Parathyroid adenoma (tissue), 2 donors: ENCODE measurements around the gene USH2A.

Source experiments
- H2AFZ ChIP-seq: fragments of 300-600 bp; sonication (generic); one replicate; pipeline ENCODE4 v1.7.0; 2017; ENCODE audit warnings: antibody characterized with exemption, mild to moderate bottlenecking
- H3K27ac ChIP-seq: fragments of 300-600 bp; sonication (generic); one replicate; pipeline ENCODE4 v1.7.0; 2017
- H3K27me3 ChIP-seq: fragments of 300-600 bp; sonication (generic); one replicate; pipeline ENCODE4 v1.7.0; 2017; ENCODE audit warnings: low read length; ENCODE audit not compliant: control insufficient read depth, insufficient read depth
- H3K36me3 ChIP-seq: fragments of 300-600 bp; sonication (generic); one replicate; pipeline ENCODE4 v1.7.0; 2017; ENCODE audit warnings: low read length; ENCODE audit not compliant: control insufficient read depth, insufficient read depth
- H3K4me1 ChIP-seq: fragments of 300-600 bp; sonication (generic); one replicate; pipeline ENCODE4 v1.7.0; 2017; ENCODE audit warnings: control low read depth
- H3K4me2 ChIP-seq: fragments of 300-600 bp; sonication (generic); one replicate; pipeline ENCODE4 v1.7.0; 2017; ENCODE audit warnings: low read length
- H3K4me3 ChIP-seq: fragments of 300-600 bp; sonication (generic); one replicate; pipeline ENCODE4 v1.7.0; 2017; ENCODE audit warnings: low read depth, low read length
- H3K79me2 ChIP-seq: fragments of 300-600 bp; sonication (generic); one replicate; pipeline ENCODE4 v1.7.0; 2017; ENCODE audit warnings: control low read depth
- H3K9ac ChIP-seq: fragments of 300-600 bp; sonication (generic); one replicate; pipeline ENCODE4 v1.7.0; 2017; ENCODE audit warnings: mild to moderate bottlenecking
- H3K9me3 ChIP-seq: fragments of 300-600 bp; sonication (generic); one replicate; pipeline ENCODE4 v1.7.0; 2017; ENCODE audit warnings: low read length; ENCODE audit not compliant: control insufficient read depth
- TF ChIP-seq, protein P1 (sequence below): fragments of 300-600 bp; sonication (generic); IDR thresholded peaks from one replicate; pipeline ENCODE4 v1.7.0; 2017; ENCODE audit warnings: antibody characterized with exemption, mild to moderate bottlenecking
- donor health status: primary hyperparathyroidism.

USH2A gene

GRCh38 chr1:216186141-216186540, 237.1 kb downstream of the USH2A start:
- Histone ChIP-seq H3K36me3 (no peaks in the 10 kb centered on the region), H3K27me3 (no peaks in the 10 kb centered on the region), H3K79me2 (no peaks in the 10 kb centered on the region), H2AFZ (no peak overlapping the region), H3K9me3 (no peaks in the 10 kb centered on the region), H3K4me2 (no peak overlapping the region), H3K4me3 (no peak overlapping the region), H3K9ac (no peak overlapping the region), H3K4me1 (no peaks in the 10 kb centered on the region), H3K27ac (no peak overlapping the region)
- TF ChIP-seq, protein P1, sequence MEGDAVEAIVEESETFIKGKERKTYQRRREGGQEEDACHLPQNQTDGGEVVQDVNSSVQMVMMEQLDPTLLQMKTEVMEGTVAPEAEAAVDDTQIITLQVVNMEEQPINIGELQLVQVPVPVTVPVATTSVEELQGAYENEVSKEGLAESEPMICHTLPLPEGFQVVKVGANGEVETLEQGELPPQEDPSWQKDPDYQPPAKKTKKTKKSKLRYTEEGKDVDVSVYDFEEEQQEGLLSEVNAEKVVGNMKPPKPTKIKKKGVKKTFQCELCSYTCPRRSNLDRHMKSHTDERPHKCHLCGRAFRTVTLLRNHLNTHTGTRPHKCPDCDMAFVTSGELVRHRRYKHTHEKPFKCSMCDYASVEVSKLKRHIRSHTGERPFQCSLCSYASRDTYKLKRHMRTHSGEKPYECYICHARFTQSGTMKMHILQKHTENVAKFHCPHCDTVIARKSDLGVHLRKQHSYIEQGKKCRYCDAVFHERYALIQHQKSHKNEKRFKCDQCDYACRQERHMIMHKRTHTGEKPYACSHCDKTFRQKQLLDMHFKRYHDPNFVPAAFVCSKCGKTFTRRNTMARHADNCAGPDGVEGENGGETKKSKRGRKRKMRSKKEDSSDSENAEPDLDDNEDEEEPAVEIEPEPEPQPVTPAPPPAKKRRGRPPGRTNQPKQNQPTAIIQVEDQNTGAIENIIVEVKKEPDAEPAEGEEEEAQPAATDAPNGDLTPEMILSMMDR, result no peak

DNA sequence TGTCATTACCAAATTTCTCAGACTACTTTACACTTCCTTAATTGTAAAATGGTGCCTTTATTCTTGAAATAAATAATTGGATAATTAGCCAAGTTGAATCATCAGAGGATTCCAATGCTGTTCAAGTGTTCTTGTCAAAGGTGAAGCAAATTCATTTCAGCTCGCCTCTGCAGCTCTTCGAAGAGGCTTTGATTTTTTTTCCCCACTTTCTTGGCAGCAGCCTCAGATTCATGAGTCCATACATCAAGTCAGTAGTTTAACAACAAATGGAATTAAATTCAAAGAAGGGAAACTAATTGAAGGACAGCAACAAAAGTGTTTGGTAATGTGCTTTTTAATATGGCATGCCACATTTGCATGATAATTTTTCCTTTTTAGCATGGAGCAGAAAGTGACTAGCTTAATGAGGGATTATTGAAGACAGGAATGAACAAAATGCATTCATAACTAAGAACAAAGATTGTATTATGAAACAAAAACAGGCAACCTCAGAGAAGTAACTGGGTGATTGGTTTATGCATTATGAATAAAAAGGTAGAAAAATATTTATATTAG, 239.0 kb downstream of the USH2A start:
- no peaks in the 10 kb centered on the region for H3K79me2 ChIP-seq
- no peaks in the 10 kb centered on the region for H3K27me3 ChIP-seq
- H3K4me3 ChIP-seq, result no peak overlapping the region
- no peaks in the 10 kb centered on the region for H3K9me3 ChIP-seq
- no peaks in the 10 kb centered on the region for H3K4me1 ChIP-seq
- no peak overlapping the region for H2AFZ ChIP-seq
- TF ChIP-seq, protein P1, result no peak
- H3K36me3 ChIP-seq, result no peaks in the 10 kb centered on the region
- no peak overlapping the region for H3K9ac ChIP-seq
- no peak overlapping the region for H3K4me2 ChIP-seq
- H3K27ac ChIP-seq, result no peak overlapping the region

DNA sequence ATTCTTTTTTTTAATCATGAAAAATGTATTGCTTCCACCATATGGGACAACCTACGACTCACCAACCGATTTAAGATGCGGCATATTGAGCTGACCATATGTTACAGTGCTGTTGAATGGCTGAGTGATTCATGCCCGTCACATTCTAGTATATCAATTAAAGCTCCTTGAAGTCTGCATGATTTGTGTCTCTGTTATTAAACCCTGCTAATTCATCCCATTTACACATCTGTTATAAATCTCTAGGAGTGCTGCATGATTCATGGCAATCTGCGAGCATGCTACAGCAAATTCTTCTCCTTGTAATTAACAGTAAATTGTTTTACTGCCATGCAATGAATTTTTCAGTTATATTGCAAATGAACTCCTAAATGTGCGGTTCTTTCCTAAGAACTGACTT, 239.8 kb downstream of the USH2A start:
- Histone ChIP-seq H3K4me2 (no peak overlapping the region), H3K4me1 (no peaks in the 10 kb centered on the region), H3K79me2 (no peaks in the 10 kb centered on the region), H3K27ac (no peak overlapping the region), H3K27me3 (no peaks in the 10 kb centered on the region), H3K4me3 (no peak overlapping the region), H3K9ac (no peak overlapping the region), H3K9me3 (no peaks in the 10 kb centered on the region), H2AFZ (no peak overlapping the region), H3K36me3 (no peaks in the 10 kb centered on the region)
- TF ChIP-seq, protein P1, result no peak

DNA sequence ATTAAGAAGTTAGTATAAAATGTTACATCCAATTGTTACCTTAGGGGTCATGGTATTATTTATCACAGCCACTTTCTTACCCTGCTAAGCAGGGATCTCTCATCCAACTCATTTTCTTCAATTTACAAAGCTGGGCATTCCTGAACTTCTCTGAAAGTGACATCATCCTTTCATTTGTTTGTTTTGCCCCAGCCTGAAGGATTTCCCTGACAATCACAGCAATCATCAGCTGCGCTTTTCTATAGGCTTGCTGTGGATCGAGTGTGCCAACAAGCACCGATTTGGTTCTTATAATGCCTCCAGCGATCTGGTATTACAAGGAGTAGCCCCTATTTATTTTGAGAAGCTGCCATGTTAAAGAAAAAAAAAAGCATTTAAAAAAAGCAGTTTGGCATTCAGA, 240.2 kb downstream of the USH2A start:
- Histone ChIP-seq H3K9ac (no peak overlapping the region), H3K4me2 (no peak overlapping the region), H3K36me3 (no peaks in the 10 kb centered on the region), H3K9me3 (no peaks in the 10 kb centered on the region), H3K4me1 (no peaks in the 10 kb centered on the region), H3K27me3 (no peaks in the 10 kb centered on the region), H2AFZ (no peak overlapping the region), H3K79me2 (no peaks in the 10 kb centered on the region), H3K4me3 (no peak overlapping the region), H3K27ac (no peak overlapping the region)
- TF ChIP-seq, protein P1, result no peak

GRCh38 chr1:216181590-216181989, 241.7 kb downstream of the USH2A start:
- no peaks in the 10 kb centered on the region for H3K9me3 ChIP-seq
- no peaks in the 10 kb centered on the region for H3K79me2 ChIP-seq
- H3K4me1 ChIP-seq, result no peaks in the 10 kb centered on the region
- no peak overlapping the region for H3K27ac ChIP-seq
- H3K4me2 ChIP-seq, result no peak overlapping the region
- H3K4me3 ChIP-seq, result no peak overlapping the region
- H3K36me3 ChIP-seq, result no peaks in the 10 kb centered on the region
- TF ChIP-seq, protein P1, result no peak
- H2AFZ ChIP-seq, result no peak overlapping the region
- H3K27me3 ChIP-seq, result no peaks in the 10 kb centered on the region
- no peak overlapping the region for H3K9ac ChIP-seq
